ENCODE data around the gene OR11H6.
"Not testable (repeated sequence)": the region's sequence is repeated elsewhere in the genome, so short reads cannot be mapped to it uniquely, and the experiment has no call there.

OR11H6 gene

DNA sequence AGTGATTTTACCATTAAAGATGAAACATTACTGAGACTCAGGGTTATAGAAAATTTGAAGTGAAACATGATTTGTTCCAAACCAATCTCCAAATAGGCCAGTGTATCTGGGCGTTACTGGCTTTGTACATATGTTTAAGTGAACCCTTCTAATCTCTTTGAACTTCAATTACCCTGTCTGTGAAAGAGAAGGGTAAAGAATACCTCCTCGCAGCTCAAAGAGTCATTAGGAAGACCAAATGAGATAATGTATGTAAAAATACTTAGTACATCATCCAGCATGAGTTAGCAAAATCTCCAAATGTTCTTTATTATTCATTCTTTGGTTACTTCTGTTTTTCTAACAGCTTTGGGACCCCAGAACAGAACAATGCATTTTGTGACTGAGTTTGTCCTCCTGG is at the start of gene OR11H6:
Gene OR11H6, plus strand, starts transcription at position 301 of the 400 bp plus-strand sequence. Its CDS starts 0 bp downstream, at position 301.
- H3K4me3 ChIP-seq (ENCODE audit: low read depth, low read length): no peak within 1 kb of the TSS
- ChIA-PET POLR2A (no interaction called here), CTCF (no interaction called here)
- TF ChIP-seq CTCF (IDR thresholded peaks at IDR 0.05; ENCODE audit: insufficient read depth, low read length, missing control alignments): no peak
- DNase-seq (ENCODE audit: low read depth, low spot score): no peak

- H3K4me3 ChIP-seq (ENCODE audit: low read depth, low read length); CTCF ChIA-PET; POLR2A ChIA-PET; DNase-seq (ENCODE audit: low read depth, low spot score): not testable (repeated sequence)
Observed at GRCh38 chr14:20174205-20174604, 49.3 kb upstream of the OR11H6 start.

DNA sequence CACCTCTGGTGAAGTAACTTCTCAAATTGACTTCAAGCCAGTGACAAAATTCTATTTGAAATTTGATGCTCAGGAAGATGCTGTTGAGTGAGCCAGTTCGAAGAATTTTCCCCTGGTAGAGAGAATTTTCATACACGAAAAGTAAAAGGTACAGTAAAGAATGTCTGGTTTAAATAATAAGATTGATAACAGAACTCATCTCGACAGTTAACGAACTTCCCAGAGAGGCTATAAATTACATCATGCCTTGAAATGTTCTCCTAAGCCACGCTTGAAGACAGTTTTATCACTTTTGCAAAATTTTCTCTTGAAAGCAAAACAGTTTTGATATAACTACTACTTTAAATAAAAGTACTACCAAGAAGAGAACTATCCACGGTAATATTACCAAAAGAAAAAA is 47.2 kb upstream of the OR11H6 start:
- TF ChIP-seq CTCF (IDR thresholded peaks at IDR 0.05; ENCODE audit: insufficient read depth, low read length, missing control alignments): no peak
- no peak overlapping the region for H3K4me3 ChIP-seq (ENCODE audit: low read depth, low read length)
- ChIA-PET POLR2A (no interaction called here), CTCF (no interaction called here)
- no peak for DNase-seq (ENCODE audit: low read depth, low spot score)

DNA sequence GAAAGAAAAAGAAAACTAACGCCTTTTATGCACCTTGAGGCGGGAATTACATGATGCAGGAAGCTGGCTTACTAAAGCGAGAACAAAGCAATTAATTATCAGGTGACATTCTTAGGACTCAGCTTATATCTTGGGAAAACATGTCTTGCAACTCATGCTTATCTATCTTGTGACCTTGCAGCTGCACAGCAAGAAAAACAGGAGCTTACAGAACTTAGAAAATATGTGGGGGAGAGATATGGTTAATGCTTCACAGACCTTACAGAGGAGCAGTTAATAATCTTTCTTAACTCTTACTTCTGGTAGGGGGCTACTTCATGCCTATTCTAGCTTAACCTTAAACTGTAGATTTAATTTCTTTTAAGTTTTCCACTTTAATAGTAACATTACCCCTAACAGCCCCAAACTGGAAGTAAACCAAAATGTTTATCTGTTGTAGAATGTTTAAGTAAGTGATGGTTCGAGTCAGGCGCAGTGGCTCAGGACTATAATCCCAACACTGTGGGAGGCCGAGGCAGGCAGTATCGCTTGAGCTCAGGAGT is 46.0 kb upstream of the OR11H6 start:
- no peak for TF ChIP-seq CTCF (IDR thresholded peaks at IDR 0.05; ENCODE audit: insufficient read depth, low read length, missing control alignments)
- no peak overlapping the region for H3K4me3 ChIP-seq (ENCODE audit: low read depth, low read length)
- ChIA-PET POLR2A (no interaction called here), CTCF (interaction anchor here (0.7 kb wide), 1 partner anchor 514 kb away, joined by 3 read pairs; no protein-coding TSS in a partner anchor)
- no peak for DNase-seq (ENCODE audit: low read depth, low spot score)

- no peak for DNase-seq (ENCODE audit: low read depth, low spot score)
- no peak for TF ChIP-seq CTCF (IDR thresholded peaks at IDR 0.05; ENCODE audit: insufficient read depth, low read length, missing control alignments)
- H3K4me3 ChIP-seq (ENCODE audit: low read depth, low read length): no peak overlapping the region
- ChIA-PET CTCF (no interaction called here), POLR2A (no interaction called here)
Observed at GRCh38 chr14:20179218-20179617, 44.3 kb upstream of the OR11H6 start.

DNA sequence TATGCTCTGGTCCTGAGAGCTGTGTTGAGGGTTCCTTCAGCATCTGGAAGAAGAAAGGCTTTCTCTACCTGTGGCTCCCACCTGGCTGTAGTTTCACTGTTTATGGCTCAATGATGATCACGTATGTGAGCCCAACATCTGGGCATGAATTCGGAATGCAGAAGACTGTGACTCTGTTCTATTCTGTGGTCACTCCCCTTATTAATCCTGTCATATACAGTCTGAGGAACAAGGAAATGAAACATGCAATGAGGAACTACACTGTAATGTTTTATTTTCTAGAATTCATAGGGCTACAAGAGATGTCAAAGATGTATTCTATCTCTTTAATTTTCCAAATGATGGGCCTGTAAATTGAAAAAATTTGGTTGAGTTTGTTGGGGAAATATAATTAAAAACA is 43.6 kb upstream of the OR11H6 start:
- ChIA-PET POLR2A (no interaction called here), CTCF (no interaction called here)
- no peak for DNase-seq (ENCODE audit: low read depth, low spot score)
- TF ChIP-seq CTCF (IDR thresholded peaks at IDR 0.05; ENCODE audit: insufficient read depth, low read length, missing control alignments): no peak
- H3K4me3 ChIP-seq (ENCODE audit: low read depth, low read length): no peak overlapping the region

- H3K4me3 ChIP-seq (ENCODE audit: low read depth, low read length): no peak overlapping the region
- CTCF ChIA-PET: no interaction called here
- POLR2A ChIA-PET: no interaction called here
- no peak for DNase-seq (ENCODE audit: low read depth, low spot score)
- no peak for TF ChIP-seq CTCF (IDR thresholded peaks at IDR 0.05; ENCODE audit: insufficient read depth, low read length, missing control alignments)
Observed at GRCh38 chr14:20180486-20180885, 43.0 kb upstream of the OR11H6 start.

Measured in AG04449 (cell line).